ENCODE measurements around the gene GATA5. TPM values are rescaled to one million over a fixed set of nuclear protein-coding genes. Genes with fewer than 3 reads are reported as not detected.

GATA5 gene
- total RNA-seq, 1 experiment from 2014 or later = 0.25 TPM

GRCh38 chr20:62461157-62461556, 14.6 kb downstream of the GATA5 start:
- Histone ChIP-seq H3K27me3 (replicated peaks; ENCODE audit: control insufficient read depth, insufficient read depth, low read length) (no peaks in the 10 kb centered on the region), H3K9me3 (no peaks in the 10 kb centered on the region), H3K4me1 (peaks cover 16% of the 10 kb centered on the region), H3K4me3 (ENCODE audit: low read depth, low read length) (no peak overlapping the region), H3K36me3 (ENCODE audit: control insufficient read depth, insufficient read depth, low read length) (no peaks in the 10 kb centered on the region)
- ChIA-PET POLR2A (no interaction called here), CTCF (no interaction called here)
- H3K27ac Mint-ChIP-seq (ENCODE audit: unreplicated experiment) = no peak overlapping the region
- TF ChIP-seq CTCF (IDR thresholded peaks at IDR 0.05; ENCODE audit: insufficient read depth in 1 of 2, low read depth in 1 of 2, low read length in 1 of 2, severe bottlenecking in 1 of 2, unreplicated experiment in 1 of 2) = no peak
- no peak for DNase-seq
- intact Hi-C loops (cut with micrococcal nuclease; ENCODE audit: unreplicated experiment) = no loop called here
- H3K4me1 Mint-ChIP-seq (ENCODE audit: low read depth, unreplicated experiment) = peaks cover 3% of the 10 kb centered on the region
- no peak overlapping the region for H3K4me3 Mint-ChIP-seq (ENCODE audit: unreplicated experiment)
- no peaks in the 10 kb centered on the region for H3K27me3 Mint-ChIP-seq (ENCODE audit: insufficient read depth, unreplicated experiment)
- BruUV-seq (replicated peaks) = no TSS peak
- H3K9me3 Mint-ChIP-seq (ENCODE audit: unreplicated experiment) = no peaks in the 10 kb centered on the region
- H3K36me3 Mint-ChIP-seq (ENCODE audit: insufficient read depth, unreplicated experiment) = no peaks in the 10 kb centered on the region

- H3K4me1 ChIP-seq = peaks cover 21% of the 10 kb centered on the region
- H3K27ac Mint-ChIP-seq (ENCODE audit: unreplicated experiment) = peak overlapping the region; percentile 10
- no peaks in the 10 kb centered on the region for H3K27me3 Mint-ChIP-seq (ENCODE audit: insufficient read depth, unreplicated experiment)
- DNase-seq = no peak
- H3K36me3 ChIP-seq (ENCODE audit: control insufficient read depth, insufficient read depth, low read length) = no peaks in the 10 kb centered on the region
- BruUV-seq (replicated peaks) = no TSS peak
- ChIA-PET POLR2A (no interaction called here), CTCF (no interaction called here)
- no peaks in the 10 kb centered on the region for H3K9me3 Mint-ChIP-seq (ENCODE audit: unreplicated experiment)
- intact Hi-C loops (cut with micrococcal nuclease; ENCODE audit: unreplicated experiment) = no loop called here
- H3K4me1 Mint-ChIP-seq (ENCODE audit: low read depth, unreplicated experiment) = peaks cover 6% of the 10 kb centered on the region
- no peaks in the 10 kb centered on the region for H3K27me3 ChIP-seq (replicated peaks; ENCODE audit: control insufficient read depth, insufficient read depth, low read length)
- no peak overlapping the region for H3K4me3 Mint-ChIP-seq (ENCODE audit: unreplicated experiment)
- no peak overlapping the region for H3K4me3 ChIP-seq (ENCODE audit: low read depth, low read length)
- H3K9me3 ChIP-seq = no peaks in the 10 kb centered on the region
- H3K36me3 Mint-ChIP-seq (ENCODE audit: insufficient read depth, unreplicated experiment) = no peaks in the 10 kb centered on the region
- no peak for TF ChIP-seq CTCF (IDR thresholded peaks at IDR 0.05; ENCODE audit: insufficient read depth in 1 of 2, low read depth in 1 of 2, low read length in 1 of 2, severe bottlenecking in 1 of 2, unreplicated experiment in 1 of 2)
Observed at GRCh38 chr20:62460678-62461077, 15.1 kb downstream of the GATA5 start.

GRCh38 chr20:62459488-62459887, 16.3 kb downstream of the GATA5 start:
- ChIA-PET POLR2A (no interaction called here), CTCF (no interaction called here)
- no TSS peak for BruUV-seq (replicated peaks)
- Histone ChIP-seq H3K4me3 (ENCODE audit: low read depth, low read length) (no peak overlapping the region), H3K4me1 (peaks cover 29% of the 10 kb centered on the region), H3K9me3 (no peaks in the 10 kb centered on the region), H3K36me3 (ENCODE audit: control insufficient read depth, insufficient read depth, low read length) (no peaks in the 10 kb centered on the region), H3K27me3 (replicated peaks; ENCODE audit: control insufficient read depth, insufficient read depth, low read length) (no peaks in the 10 kb centered on the region)
- DNase-seq = no peak
- TF ChIP-seq CTCF (IDR thresholded peaks at IDR 0.05; ENCODE audit: insufficient read depth in 1 of 2, low read depth in 1 of 2, low read length in 1 of 2, severe bottlenecking in 1 of 2, unreplicated experiment in 1 of 2) = no peak
- no peak overlapping the region for H3K27ac Mint-ChIP-seq (ENCODE audit: unreplicated experiment)
- intact Hi-C loops (cut with micrococcal nuclease; ENCODE audit: unreplicated experiment) = no loop called here
- H3K27me3 Mint-ChIP-seq (ENCODE audit: insufficient read depth, unreplicated experiment) = no peaks in the 10 kb centered on the region
- H3K36me3 Mint-ChIP-seq (ENCODE audit: insufficient read depth, unreplicated experiment) = no peaks in the 10 kb centered on the region
- peaks cover 13% of the 10 kb centered on the region for H3K4me1 Mint-ChIP-seq (ENCODE audit: low read depth, unreplicated experiment)
- H3K4me3 Mint-ChIP-seq (ENCODE audit: unreplicated experiment) = no peak overlapping the region
- no peaks in the 10 kb centered on the region for H3K9me3 Mint-ChIP-seq (ENCODE audit: unreplicated experiment)

Data from Caco-2 (cell line).